NCI-H460 (cell line): ENCODE data around the gene AMMECR1. TPM values are rescaled to one million over a fixed set of nuclear protein-coding genes. Genes with fewer than 3 reads are reported as not detected.
A peak's percentile ranks its signal among the peaks of the same experiment; 100 is the strongest.
"Not testable (repeated sequence)": the region's sequence is repeated elsewhere in the genome, so short reads cannot be mapped to it uniquely, and the experiment has no call there.

Experiments used
- DNase-seq: peaks from one replicate; pipeline ENCODE4 v3.0.0-alpha.2; 2016; ENCODE audit warnings: low read depth; ENCODE audit errors: extremely low read depth
- total RNA-seq: library from RNA; depleted of rRNA; stranded (reverse); fragments of >200 nt; shearing (Covaris generic); gene quantifications from 2 replicates; pipeline ENCODE4 v1.2.3, GENCODE V29; 2014

The AMMECR1 gene
- total RNA-seq, 1 experiment from 2014 or later: 30.0 TPM

GRCh38 chrX:110175146-110175545 lies 142.7 kb downstream of the AMMECR1 start:
- DNase-seq: no peak

- DNase-seq: peak; percentile 56
Observed at GRCh38 chrX:110173192-110174175, 144.4 kb downstream of the AMMECR1 start.

GRCh38 chrX:110172215-110172614 lies 145.7 kb downstream of the AMMECR1 start:
- DNase-seq: no peak

- no peak for DNase-seq
Observed at GRCh38 chrX:110171442-110171841, 146.4 kb downstream of the AMMECR1 start.

GRCh38 chrX:110170029-110170428 lies 147.9 kb downstream of the AMMECR1 start:
- no peak for DNase-seq

- no peak for DNase-seq
Observed at GRCh38 chrX:110168585-110168984, 149.3 kb downstream of the AMMECR1 start.

GRCh38 chrX:110167952-110168451 lies 149.9 kb downstream of the AMMECR1 start:
- DNase-seq: peak; percentile 16

GRCh38 chrX:110163488-110163887 lies 154.4 kb downstream of the AMMECR1 start:
- no peak for DNase-seq

GRCh38 chrX:110162867-110163266 lies 155.0 kb downstream of the AMMECR1 start:
- no peak for DNase-seq

- DNase-seq: no peak
Observed at GRCh38 chrX:110162131-110162530, 155.8 kb downstream of the AMMECR1 start.

GRCh38 chrX:110161361-110161686 lies 156.6 kb downstream of the AMMECR1 start:
- DNase-seq: no peak

- no peak for DNase-seq
Observed at GRCh38 chrX:110159865-110160264, 158.0 kb downstream of the AMMECR1 start.

GRCh38 chrX:110159235-110159634 lies 158.7 kb downstream of the AMMECR1 start:
- DNase-seq: no peak

- DNase-seq: no peak
Observed at GRCh38 chrX:110157444-110157843, 160.4 kb downstream of the AMMECR1 start.

GRCh38 chrX:110156167-110156754 lies 161.6 kb downstream of the AMMECR1 start:
- DNase-seq: no peak

- DNase-seq: no peak
Observed at GRCh38 chrX:110155759-110156158, 162.1 kb downstream of the AMMECR1 start.

GRCh38 chrX:110154328-110154727 lies 163.6 kb downstream of the AMMECR1 start:
- not testable (repeated sequence) for DNase-seq

- DNase-seq: no peak
Observed at GRCh38 chrX:110153896-110154295, 164.0 kb downstream of the AMMECR1 start.

- no peak for DNase-seq
Observed at GRCh38 chrX:110153244-110153643, 164.6 kb downstream of the AMMECR1 start.

- peak; percentile 73 for DNase-seq
Observed at GRCh38 chrX:110146521-110146920, 171.4 kb downstream of the AMMECR1 start.

GRCh38 chrX:110145854-110146253 lies 172.0 kb downstream of the AMMECR1 start:
- DNase-seq: peak; percentile 27

- DNase-seq: no peak
Observed at GRCh38 chrX:110145311-110145710, 172.6 kb downstream of the AMMECR1 start.
